Measurements from ENCODE around the gene AGL. TPM values are rescaled to one million over a fixed set of nuclear protein-coding genes. Genes with fewer than 3 reads are reported as not detected.

AGL gene
- total and polyA plus RNA-seq, 2 of the 4 experiments (the other 2 are of a cell fraction), result 2.4 to 7.0 TPM

DNA sequence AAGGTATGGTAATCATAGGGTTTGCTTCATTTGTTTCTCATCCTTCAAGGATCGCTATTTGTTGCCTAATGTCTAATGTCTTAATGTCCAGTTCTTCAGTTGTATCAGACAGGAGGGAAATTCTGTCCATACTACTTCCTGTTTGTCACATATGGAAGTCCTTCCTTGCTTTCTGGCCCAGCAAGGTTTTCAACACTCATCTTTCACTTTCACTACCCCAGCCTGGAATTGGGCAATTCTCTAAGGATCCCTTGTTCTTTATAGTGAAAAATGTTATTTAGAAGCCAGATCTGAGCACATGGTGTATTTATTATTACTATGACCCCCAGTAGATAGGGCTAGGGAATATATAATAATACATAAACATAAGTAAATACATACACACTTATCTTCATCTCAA is 69.1 kb downstream of the AGL start:
- no peak overlapping the region for H2BK5ac ChIP-seq (ENCODE audit: low read depth, low read length, poor library complexity, severe bottlenecking)
- ChIA-PET CTCF (interaction anchor here (0.7 kb wide), 1 partner anchor 17 kb away, joined by 5 read pairs; no protein-coding TSS in a partner anchor), POLR2A (ENCODE audit: unreplicated experiment) (no interaction called here)
- H4K8ac ChIP-seq (ENCODE audit: low read depth in 2 of 2, low read length in 2 of 2), result no peak overlapping the region
- no peak overlapping the region for H2BK15ac ChIP-seq (ENCODE audit: low read depth, low read length)
- H4K20me1 ChIP-seq (ENCODE audit: insufficient read depth, low read length), result no peaks in the 10 kb centered on the region
- H3K4ac ChIP-seq (ENCODE audit: low read depth, low read length), result no peak overlapping the region
- H2AK9ac ChIP-seq (replicated peaks; ENCODE audit: low read depth, low read length, poor library complexity), result no peak overlapping the region
- no TSS peak for BruUV-seq (replicated peaks)
- no peaks in the 10 kb centered on the region for H3K27me3 ChIP-seq (ENCODE audit: control insufficient read depth, insufficient read depth, low read length)
- H2AFZ ChIP-seq (replicated peaks; ENCODE audit: low read length, poor library complexity), result no peak overlapping the region
- H3K4me3 ChIP-seq (ENCODE audit: insufficient read depth, low read depth, low read length), result no peak overlapping the region
- H2AK5ac ChIP-seq (ENCODE audit: low read depth, low read length), result no peak overlapping the region
- H2BK20ac ChIP-seq (ENCODE audit: low read depth, low read length), result no peak overlapping the region
- H4K5ac ChIP-seq (ENCODE audit: low read depth, low read length), result no peak overlapping the region
- H3K36me3 ChIP-seq (ENCODE audit: control insufficient read depth, insufficient read depth, low read length), result peaks cover 6% of the 10 kb centered on the region
- intact Hi-C loops (cut with micrococcal nuclease), result no loop called here
- no peak for TF ChIP-seq BHLHE40 (IDR thresholded peaks at IDR 0.05; ENCODE audit: low read depth, low read length)
- TF ChIP-seq NFE2L2 (IDR thresholded peaks at IDR 0.05; ENCODE audit: low read depth, low read length), result no peak
- no peak for TF ChIP-seq POLR2A (IDR thresholded peaks at IDR 0.05; ENCODE audit: low read depth, low read length)
- no peak for TF ChIP-seq RFX5 (IDR thresholded peaks at IDR 0.05; ENCODE audit: low read depth, low read length)
- TF ChIP-seq MXI1 (IDR thresholded peaks at IDR 0.05; ENCODE audit: borderline replicate concordance, low read depth, low read length), result no peak
- TF ChIP-seq, protein P1, sequence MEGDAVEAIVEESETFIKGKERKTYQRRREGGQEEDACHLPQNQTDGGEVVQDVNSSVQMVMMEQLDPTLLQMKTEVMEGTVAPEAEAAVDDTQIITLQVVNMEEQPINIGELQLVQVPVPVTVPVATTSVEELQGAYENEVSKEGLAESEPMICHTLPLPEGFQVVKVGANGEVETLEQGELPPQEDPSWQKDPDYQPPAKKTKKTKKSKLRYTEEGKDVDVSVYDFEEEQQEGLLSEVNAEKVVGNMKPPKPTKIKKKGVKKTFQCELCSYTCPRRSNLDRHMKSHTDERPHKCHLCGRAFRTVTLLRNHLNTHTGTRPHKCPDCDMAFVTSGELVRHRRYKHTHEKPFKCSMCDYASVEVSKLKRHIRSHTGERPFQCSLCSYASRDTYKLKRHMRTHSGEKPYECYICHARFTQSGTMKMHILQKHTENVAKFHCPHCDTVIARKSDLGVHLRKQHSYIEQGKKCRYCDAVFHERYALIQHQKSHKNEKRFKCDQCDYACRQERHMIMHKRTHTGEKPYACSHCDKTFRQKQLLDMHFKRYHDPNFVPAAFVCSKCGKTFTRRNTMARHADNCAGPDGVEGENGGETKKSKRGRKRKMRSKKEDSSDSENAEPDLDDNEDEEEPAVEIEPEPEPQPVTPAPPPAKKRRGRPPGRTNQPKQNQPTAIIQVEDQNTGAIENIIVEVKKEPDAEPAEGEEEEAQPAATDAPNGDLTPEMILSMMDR (conservative IDR thresholded peaks at IDR 0.05; ENCODE audit: low read depth, low read length), result no peak
- no peak for TF ChIP-seq CEBPB (IDR thresholded peaks at IDR 0.05; ENCODE audit: low read depth, low read length)
- TF ChIP-seq SMC3 (IDR thresholded peaks at IDR 0.05; ENCODE audit: low read depth, low read length), result no peak
- TF ChIP-seq MAFK (IDR thresholded peaks at IDR 0.05; ENCODE audit: low read depth, low read length), result no peak
- TF ChIP-seq, protein P2, sequence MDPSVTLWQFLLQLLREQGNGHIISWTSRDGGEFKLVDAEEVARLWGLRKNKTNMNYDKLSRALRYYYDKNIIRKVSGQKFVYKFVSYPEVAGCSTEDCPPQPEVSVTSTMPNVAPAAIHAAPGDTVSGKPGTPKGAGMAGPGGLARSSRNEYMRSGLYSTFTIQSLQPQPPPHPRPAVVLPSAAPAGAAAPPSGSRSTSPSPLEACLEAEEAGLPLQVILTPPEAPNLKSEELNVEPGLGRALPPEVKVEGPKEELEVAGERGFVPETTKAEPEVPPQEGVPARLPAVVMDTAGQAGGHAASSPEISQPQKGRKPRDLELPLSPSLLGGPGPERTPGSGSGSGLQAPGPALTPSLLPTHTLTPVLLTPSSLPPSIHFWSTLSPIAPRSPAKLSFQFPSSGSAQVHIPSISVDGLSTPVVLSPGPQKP (IDR thresholded peaks at IDR 0.05; ENCODE audit: borderline replicate concordance, low read depth, low read length), result no peak
- no peak for TF ChIP-seq RCOR1 (IDR thresholded peaks at IDR 0.05; ENCODE audit: insufficient replicate concordance, low read length)
- dilution Hi-C loops (cut with HindIII; ENCODE audit: low sequenced_read_pairs, unreplicated experiment), result no loop called here
- no peak overlapping the region for H3K27ac ChIP-seq (ENCODE audit: insufficient read depth, low read length)
- no peaks in the 10 kb centered on the region for H3K4me1 ChIP-seq (ENCODE audit: control insufficient read depth, insufficient read depth, low read length)
- no peaks in the 10 kb centered on the region for H3K79me1 ChIP-seq (ENCODE audit: low read depth in 1 of 2, low read length in 2 of 2)
- WGBS, 2 experiments (ENCODE audit: extremely low coverage in 2 of 2, insufficient read length in 1 of 2), result no CpG with 5 or more reads among the region's 1 CpG
- no peak for ATAC-seq (ENCODE audit: low read depth)
- no peak for DNase-seq
- no peaks in the 10 kb centered on the region for H3K9me3 ChIP-seq (ENCODE audit: control insufficient read depth, insufficient read depth, low read length)
- no peak overlapping the region for H3K4me2 ChIP-seq (ENCODE audit: low read depth, low read length)
- no peak overlapping the region for H4K91ac ChIP-seq (ENCODE audit: insufficient read depth, low read depth, low read length)
- H3K14ac ChIP-seq (replicated peaks; ENCODE audit: low read depth, low read length), result no peak overlapping the region
- H3K9me1 ChIP-seq (ENCODE audit: insufficient read depth, low read length), result no peaks in the 10 kb centered on the region
- no peak overlapping the region for H3K9ac ChIP-seq (ENCODE audit: low read depth, low read length)
- no peak overlapping the region for H3K18ac ChIP-seq (ENCODE audit: low read depth, low read length)
- no peak overlapping the region for H3K23ac ChIP-seq (ENCODE audit: low read depth, low read length)
- no peak overlapping the region for H2BK120ac ChIP-seq (ENCODE audit: low read depth, low read length)
- in situ Hi-C loops (cut with MboI; ENCODE audit: low sequenced_read_pairs), result no loop called here
- no peak overlapping the region for H3K56ac ChIP-seq (ENCODE audit: extremely low read depth, insufficient read depth, low read length)

Measured in IMR-90 (cell line).